CD14-positive monocyte (primary cell): ENCODE measurements around the gene BICD1. TPM values are rescaled to one million over a fixed set of nuclear protein-coding genes. Genes with fewer than 3 reads are reported as not detected.

Experiments used
- DNase-seq, 3 donors: peaks; one replicate each; pipeline ENCODE4 v3.0.0-alpha.2; 2011 to 2022
- H2AFZ ChIP-seq: 2 replicates; pipeline ENCODE4 v1.6.0; 2012; ENCODE audit warnings: mild to moderate bottlenecking, low read depth, low read length, inconsistent platforms; ENCODE audit not compliant: insufficient read depth, poor library complexity, severe bottlenecking
- H3K27ac ChIP-seq, 2 donors: 1 replicate in 1 of 2; 2 replicates in 1 of 2; pipeline ENCODE4 v1.5.1; 2012 to 2013; ENCODE audit warnings: low read length in 2 of 2, control low read depth in 1 of 2, inconsistent platforms in 1 of 2, low read depth in 1 of 2, mild to moderate bottlenecking in 1 of 2
- H3K27me3 ChIP-seq, 2 donors: one replicate each; pipeline versions ENCODE4 v1.6.0 to v1.6.1; 2011 to 2013; ENCODE audit warnings: low read length in 2 of 2; ENCODE audit not compliant: control insufficient read depth in 2 of 2, insufficient read depth in 2 of 2
- H3K36me3 ChIP-seq, 2 donors: replicated peaks in 1 of 2; 1 replicate in 1 of 2; 2 replicates in 1 of 2; pipeline versions ENCODE4 v1.5.1 to v1.6.1; 2012 to 2013; ENCODE audit warnings: low read length in 2 of 2, control low read depth in 1 of 2, inconsistent platforms in 1 of 2, mild to moderate bottlenecking in 1 of 2; ENCODE audit not compliant: insufficient read depth in 2 of 2, control insufficient read depth in 1 of 2
- H3K4me1 ChIP-seq, 2 donors: 1 replicate in 1 of 2; 2 replicates in 1 of 2; pipeline versions ENCODE4 v1.5.1 to v1.6.1; 2012 to 2013; ENCODE audit warnings: low read length in 2 of 2, control low read depth in 1 of 2, inconsistent platforms in 1 of 2, mild to moderate bottlenecking in 1 of 2, moderate library complexity in 1 of 2; ENCODE audit not compliant: insufficient read depth in 2 of 2, control insufficient read depth in 1 of 2
- H3K4me2 ChIP-seq: replicated peaks from 2 replicates; pipeline ENCODE3; 2012; ENCODE audit warnings: low read length, moderate library complexity, mild to moderate bottlenecking; ENCODE audit not compliant: poor library complexity, severe bottlenecking; ENCODE audit errors: extremely low read depth
- H3K4me3 ChIP-seq, 3 experiments: fragments of 200-600 bp in 1 of 3; sonication (generic) in 1 of 3; replicated peaks in 1 of 3; 1 replicate in 2 of 3; 2 replicates in 1 of 3; pipeline ENCODE4 v1.5.1; 2011 to 2013; ENCODE audit warnings: low read length in 3 of 3, mild to moderate bottlenecking in 3 of 3, control low read depth in 2 of 3, low read depth in 2 of 3, inconsistent platforms in 1 of 3, moderate library complexity in 1 of 3
- H3K79me2 ChIP-seq: 2 replicates; pipeline ENCODE4 v1.6.0; 2012; ENCODE audit warnings: mild to moderate bottlenecking, control low read depth, inconsistent platforms, low read length, moderate library complexity; ENCODE audit not compliant: insufficient read depth
- H3K9ac ChIP-seq: 2 replicates; pipeline ENCODE4 v1.6.0; 2017; ENCODE audit warnings: low read length, mild to moderate bottlenecking; ENCODE audit not compliant: insufficient read depth, poor library complexity, severe bottlenecking
- H3K9me3 ChIP-seq, 2 donors: replicated peaks in 1 of 2; 1 replicate in 1 of 2; 2 replicates in 1 of 2; pipeline versions ENCODE4 v1.5.1 to v1.6.1; 2012 to 2013; ENCODE audit warnings: low read length in 2 of 2, control low read depth in 1 of 2; ENCODE audit not compliant: control insufficient read depth in 1 of 2, insufficient read depth in 1 of 2
- H4K20me1 ChIP-seq: 2 replicates; pipeline ENCODE4 v1.6.0; 2012; ENCODE audit warnings: mild to moderate bottlenecking, low read length, control low read depth, moderate library complexity; ENCODE audit not compliant: insufficient read depth
- H3K27ac Mint-ChIP-seq, 7 donors: one replicate each; pipeline ENCODE4 v1.8.0; 2020; ENCODE audit warnings: mild to moderate bottlenecking in 7 of 7, mixed read lengths in 7 of 7, moderate library complexity in 6 of 7, inconsistent platforms in 2 of 7
- H3K27me3 Mint-ChIP-seq, 3 donors: one replicate each; pipeline ENCODE4 v1.8.0; 2021 to 2022; ENCODE audit warnings: low read depth in 3 of 3, mild to moderate bottlenecking in 3 of 3, mixed read lengths in 3 of 3, moderate library complexity in 3 of 3, inconsistent platforms in 1 of 3
- H3K36me3 Mint-ChIP-seq, 2 donors: one replicate each; pipeline ENCODE4 v1.8.0; 2020; ENCODE audit warnings: mixed read lengths in 2 of 2, inconsistent platforms in 1 of 2, mild to moderate bottlenecking in 1 of 2
- H3K4me1 Mint-ChIP-seq: one replicate; pipeline ENCODE4 v1.8.0; 2020; ENCODE audit warnings: mild to moderate bottlenecking, mixed read lengths
- H3K4me3 Mint-ChIP-seq, 2 donors: one replicate each; pipeline ENCODE4 v1.8.0; 2020; ENCODE audit warnings: mild to moderate bottlenecking in 2 of 2, mixed read lengths in 2 of 2, moderate library complexity in 1 of 2
- H3K9me3 Mint-ChIP-seq, 7 donors: one replicate each; pipeline ENCODE4 v1.8.0; 2020 to 2022; ENCODE audit warnings: mixed read lengths in 7 of 7, mild to moderate bottlenecking in 6 of 7, moderate library complexity in 6 of 7, inconsistent platforms in 2 of 7
- WGBS: methylation state at CpG from one replicate; pipeline ENCODE4 v1.1.5; 2013; ENCODE audit warnings: missing lambda C conversion rate; ENCODE audit not compliant: insufficient coverage; 5-methylcytosine and 5-hydroxymethylcytosine counted together
- intact Hi-C, 2 donors: fragments of 100-400 bp; cut with micrococcal nuclease; formaldehyde crosslinking; loops; one replicate each; pipeline versions ENCODE4 v1.15.0 to v1.15.1; 2023
- polyA plus RNA-seq, 3 donors: library from polyadenylated mRNA; depleted of rRNA in 1 of 3; unstranded in 2 of 3; stranded (reverse) in 1 of 3; fragments of 300-500 nt in 2 of 3; fragments of >200 nt in 1 of 3; fragmentation: Illumina TruSeq in 2 of 3; gene quantifications; 1 replicate in 2 of 3; 2 replicates in 1 of 3; pipeline ENCODE4 v1.2.3, GENCODE V29; 2012 to 2021
- TF ChIP-seq, protein P1 (sequence below): fragments of 200-600 bp; IDR thresholded peaks from one replicate; pipeline ENCODE4 v1.8.0; 2022; ENCODE audit warnings: antibody characterized with exemption, mild to moderate bottlenecking

The BICD1 gene
- polyA plus RNA-seq, 3 donors: 0.55 to 2.1 (median 1.6) TPM

DNA sequence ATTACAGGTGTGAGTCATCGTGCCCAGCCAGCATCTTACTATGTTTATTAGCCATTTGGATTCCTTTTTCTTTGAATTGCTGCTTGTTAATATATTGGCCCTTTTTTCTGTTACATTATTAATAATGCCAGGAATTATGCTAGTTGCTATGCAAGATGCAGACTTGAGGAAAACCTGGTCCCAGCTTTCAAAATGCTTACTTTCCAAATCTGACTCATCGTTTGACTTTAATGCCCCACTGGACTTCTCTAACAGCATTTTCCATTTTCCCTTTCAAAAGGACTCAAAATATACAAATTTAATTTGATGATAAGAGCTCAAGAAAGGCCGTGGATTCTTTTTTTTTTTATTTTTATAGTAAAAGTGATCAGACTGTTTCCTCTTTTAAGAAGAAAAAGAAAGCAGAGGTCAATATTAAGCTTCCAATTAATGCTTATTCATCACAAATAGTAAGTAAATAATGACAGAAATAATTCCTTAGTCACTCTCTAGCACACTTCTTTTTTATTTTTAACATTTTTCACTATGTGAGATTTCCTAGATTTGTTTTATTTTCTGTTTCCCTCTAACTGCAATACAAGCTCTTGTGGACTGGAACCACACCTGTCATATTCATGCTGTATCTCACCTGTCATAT lies 146.6 kb downstream of the BICD1 start:
- Histone ChIP-seq H3K4me3 (no peak overlapping the region), H3K27me3 (no peaks in the 10 kb centered on the region), H3K27ac (no peak overlapping the region), H3K4me2 (no peak overlapping the region), H3K9me3 (peaks cover 0 to 7% of the 10 kb centered on the region in 2 donors), H3K4me1 (no peaks in the 10 kb centered on the region), H4K20me1 (no peaks in the 10 kb centered on the region), H3K36me3 (no peaks in the 10 kb centered on the region), H2AFZ (no peak overlapping the region), H3K79me2 (no peaks in the 10 kb centered on the region), H3K9ac (no peak overlapping the region)
- TF ChIP-seq, protein P1, sequence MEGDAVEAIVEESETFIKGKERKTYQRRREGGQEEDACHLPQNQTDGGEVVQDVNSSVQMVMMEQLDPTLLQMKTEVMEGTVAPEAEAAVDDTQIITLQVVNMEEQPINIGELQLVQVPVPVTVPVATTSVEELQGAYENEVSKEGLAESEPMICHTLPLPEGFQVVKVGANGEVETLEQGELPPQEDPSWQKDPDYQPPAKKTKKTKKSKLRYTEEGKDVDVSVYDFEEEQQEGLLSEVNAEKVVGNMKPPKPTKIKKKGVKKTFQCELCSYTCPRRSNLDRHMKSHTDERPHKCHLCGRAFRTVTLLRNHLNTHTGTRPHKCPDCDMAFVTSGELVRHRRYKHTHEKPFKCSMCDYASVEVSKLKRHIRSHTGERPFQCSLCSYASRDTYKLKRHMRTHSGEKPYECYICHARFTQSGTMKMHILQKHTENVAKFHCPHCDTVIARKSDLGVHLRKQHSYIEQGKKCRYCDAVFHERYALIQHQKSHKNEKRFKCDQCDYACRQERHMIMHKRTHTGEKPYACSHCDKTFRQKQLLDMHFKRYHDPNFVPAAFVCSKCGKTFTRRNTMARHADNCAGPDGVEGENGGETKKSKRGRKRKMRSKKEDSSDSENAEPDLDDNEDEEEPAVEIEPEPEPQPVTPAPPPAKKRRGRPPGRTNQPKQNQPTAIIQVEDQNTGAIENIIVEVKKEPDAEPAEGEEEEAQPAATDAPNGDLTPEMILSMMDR: no peak
- intact Hi-C loops: no loop called here
- Mint-ChIP-seq H3K27me3 (no peaks in the 10 kb centered on the region), H3K4me3 (no peak overlapping the region), H3K4me1 (peaks cover under 1% of the 10 kb centered on the region), H3K27ac (no peak overlapping the region), H3K36me3 (no peaks in the 10 kb centered on the region), H3K9me3 (peaks cover under 1 to 11% (median 4%) of the 10 kb centered on the region in 7 donors)
- no peak for DNase-seq
- WGBS: 100% methylated on average over 1 of the region's 3 CpGs

DNA sequence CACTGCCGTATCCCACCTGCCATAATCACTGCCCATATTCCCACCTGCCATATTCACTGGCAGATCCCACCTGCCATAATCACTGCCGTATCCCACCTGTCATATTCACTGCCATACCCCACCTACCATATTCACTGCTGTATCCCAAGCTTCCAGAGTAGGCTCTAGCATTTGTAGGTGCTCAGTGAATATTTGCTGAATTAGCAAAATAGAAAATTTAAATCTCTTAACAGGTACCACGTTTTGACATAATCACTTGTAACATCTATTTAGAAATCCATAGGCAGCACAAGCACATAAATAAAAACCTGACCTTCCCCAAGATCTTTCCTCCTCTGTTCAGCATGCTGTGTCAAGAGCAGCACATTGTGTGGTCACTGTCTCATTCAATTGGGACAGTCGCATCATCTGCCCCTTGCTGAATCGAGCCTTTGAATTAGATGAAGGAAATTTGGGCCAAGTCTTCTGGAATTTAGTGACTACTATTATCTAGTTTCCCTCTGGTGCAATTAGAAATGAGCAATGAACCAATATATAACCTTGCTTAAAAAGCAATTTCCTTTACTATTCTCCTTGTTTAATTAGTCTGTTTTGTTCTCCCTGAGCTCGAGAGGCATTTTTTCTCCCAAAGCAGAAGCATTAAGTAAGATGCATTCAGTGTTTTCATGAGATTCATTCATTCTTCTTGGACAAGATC lies 147.8 kb downstream of the BICD1 start:
- no peak for DNase-seq
- Histone ChIP-seq H3K36me3 (no peaks in the 10 kb centered on the region), H3K4me2 (no peak overlapping the region), H3K4me3 (no peak overlapping the region), H4K20me1 (no peaks in the 10 kb centered on the region), H3K27me3 (no peaks in the 10 kb centered on the region), H3K27ac (no peak overlapping the region), H2AFZ (no peak overlapping the region), H3K9ac (no peak overlapping the region), H3K79me2 (no peaks in the 10 kb centered on the region), H3K4me1 (no peaks in the 10 kb centered on the region), H3K9me3 (peaks cover 0 to 7% of the 10 kb centered on the region in 2 donors)
- Mint-ChIP-seq H3K27me3 (no peaks in the 10 kb centered on the region), H3K4me1 (peaks cover 7% of the 10 kb centered on the region), H3K36me3 (no peaks in the 10 kb centered on the region), H3K9me3 (peaks cover 0 to 13% (median 6%) of the 10 kb centered on the region in 7 donors), H3K27ac (no peak overlapping the region), H3K4me3 (no peak overlapping the region)
- TF ChIP-seq, protein P1: no peak
- intact Hi-C loops: no loop called here
- 90% methylated on average over 3 of the region's 6 CpGs for WGBS
